OCI-LY1 (cell line): ENCODE data around the gene GABRQ.

Experiments
- EZH2 ChIP-seq: fragments of 200-600 bp; sonication (generic), shearing (Covaris generic); IDR thresholded peaks from 2 replicates; pipeline ENCODE4 v1.8.0; 2017; ENCODE audit warnings: borderline replicate concordance, mixed run types, mild to moderate bottlenecking, antibody characterized with exemption, low read length, moderate library complexity, mixed read lengths
- TF ChIP-seq, protein P1 (sequence below): fragments of 200-600 bp; sonication (generic), shearing (Covaris generic); IDR thresholded peaks from 2 replicates; pipeline ENCODE4 v1.5.1; 2017; ENCODE audit warnings: mild to moderate bottlenecking, antibody characterized with exemption, low read length, moderate library complexity, mixed read lengths

DNA sequence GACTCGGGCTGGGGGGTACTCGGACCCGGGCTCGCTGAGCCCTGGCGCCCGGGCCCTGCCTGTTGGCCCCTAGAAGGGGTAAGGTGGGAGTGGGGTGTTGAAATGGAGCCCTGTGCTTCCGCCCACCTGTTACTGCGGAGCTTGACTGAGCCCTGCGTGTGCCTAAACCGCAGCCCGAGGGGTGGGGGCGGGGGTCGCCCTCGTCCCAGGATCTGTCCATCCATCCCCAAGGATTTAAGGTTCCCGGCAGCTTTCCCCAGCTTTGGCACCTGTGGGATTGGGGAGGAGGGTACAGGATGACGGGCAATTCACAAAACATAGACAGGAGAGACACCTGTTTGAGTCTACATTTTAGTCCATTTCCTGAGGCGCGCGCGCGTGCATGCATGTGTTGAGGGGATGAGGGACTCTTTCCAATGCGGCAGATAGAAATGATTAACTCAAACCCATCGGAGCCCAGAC is 779 bp downstream of the GABRQ start:
- TF ChIP-seq, protein P1, sequence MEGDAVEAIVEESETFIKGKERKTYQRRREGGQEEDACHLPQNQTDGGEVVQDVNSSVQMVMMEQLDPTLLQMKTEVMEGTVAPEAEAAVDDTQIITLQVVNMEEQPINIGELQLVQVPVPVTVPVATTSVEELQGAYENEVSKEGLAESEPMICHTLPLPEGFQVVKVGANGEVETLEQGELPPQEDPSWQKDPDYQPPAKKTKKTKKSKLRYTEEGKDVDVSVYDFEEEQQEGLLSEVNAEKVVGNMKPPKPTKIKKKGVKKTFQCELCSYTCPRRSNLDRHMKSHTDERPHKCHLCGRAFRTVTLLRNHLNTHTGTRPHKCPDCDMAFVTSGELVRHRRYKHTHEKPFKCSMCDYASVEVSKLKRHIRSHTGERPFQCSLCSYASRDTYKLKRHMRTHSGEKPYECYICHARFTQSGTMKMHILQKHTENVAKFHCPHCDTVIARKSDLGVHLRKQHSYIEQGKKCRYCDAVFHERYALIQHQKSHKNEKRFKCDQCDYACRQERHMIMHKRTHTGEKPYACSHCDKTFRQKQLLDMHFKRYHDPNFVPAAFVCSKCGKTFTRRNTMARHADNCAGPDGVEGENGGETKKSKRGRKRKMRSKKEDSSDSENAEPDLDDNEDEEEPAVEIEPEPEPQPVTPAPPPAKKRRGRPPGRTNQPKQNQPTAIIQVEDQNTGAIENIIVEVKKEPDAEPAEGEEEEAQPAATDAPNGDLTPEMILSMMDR, result no peak
- no peak for TF ChIP-seq EZH2
